ENCODE data around the gene TMEM51. TPM values are rescaled to one million over a fixed set of nuclear protein-coding genes. Genes with fewer than 3 reads are reported as not detected.

The TMEM51 gene
- total and polyA plus RNA-seq, 10 of the 15 experiments (the other 5 are each of a cell fraction or from before 2014, with no cell fraction given) = 0.55 to 4.8 (median 3.1) TPM

DNA sequence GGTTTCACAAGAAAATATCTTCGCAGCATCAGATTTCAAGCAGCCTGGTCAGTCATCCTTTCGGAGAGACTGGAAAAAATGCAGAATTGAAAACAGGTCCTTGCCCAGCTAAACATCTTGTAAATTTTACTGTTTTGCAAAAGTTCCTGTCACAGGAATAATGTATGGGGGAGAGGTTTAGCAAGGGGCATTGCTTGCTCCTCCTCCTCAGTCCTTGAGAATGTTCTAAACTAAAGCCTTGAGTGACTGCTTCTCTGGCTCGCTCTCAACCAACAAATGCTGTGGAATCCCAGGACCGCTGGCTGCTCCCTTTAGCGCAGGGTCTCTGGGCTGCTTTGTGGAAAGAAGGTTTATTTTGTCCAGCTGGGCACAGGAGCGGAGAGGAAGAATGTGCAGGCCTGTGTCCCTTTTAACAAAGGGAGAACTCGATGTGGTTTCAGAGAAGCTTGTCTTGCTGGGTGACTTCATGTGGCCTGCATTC lies 59.8 kb downstream of the TMEM51 start:
- BruUV-seq (replicated peaks) = no TSS peak
- TF ChIP-seq ATF7 (IDR thresholded peaks at IDR 0.05; ENCODE audit: low read depth) (no peak), NR2F1 (conservative IDR thresholded peaks at IDR 0.05) (no peak), POLR2AphosphoS2 (IDR thresholded peaks at IDR 0.05; ENCODE audit: low read depth, low read length) (no peak), MXI1 (IDR thresholded peaks at IDR 0.05; ENCODE audit: low read depth, low read length) (no peak), CEBPB (IDR thresholded peaks at IDR 0.05; ENCODE audit: borderline replicate concordance in 1 of 2, low read depth in 2 of 2, low read length in 2 of 2) (no peak), SMC3 (IDR thresholded peaks at IDR 0.05; ENCODE audit: borderline replicate concordance, low read length) (no peak), RCOR1 (conservative IDR thresholded peaks at IDR 0.05; ENCODE audit: low read depth, low read length) (no peak), SMARCA5 (IDR thresholded peaks at IDR 0.05) (no peak)
- TF ChIP-seq, protein P1, sequence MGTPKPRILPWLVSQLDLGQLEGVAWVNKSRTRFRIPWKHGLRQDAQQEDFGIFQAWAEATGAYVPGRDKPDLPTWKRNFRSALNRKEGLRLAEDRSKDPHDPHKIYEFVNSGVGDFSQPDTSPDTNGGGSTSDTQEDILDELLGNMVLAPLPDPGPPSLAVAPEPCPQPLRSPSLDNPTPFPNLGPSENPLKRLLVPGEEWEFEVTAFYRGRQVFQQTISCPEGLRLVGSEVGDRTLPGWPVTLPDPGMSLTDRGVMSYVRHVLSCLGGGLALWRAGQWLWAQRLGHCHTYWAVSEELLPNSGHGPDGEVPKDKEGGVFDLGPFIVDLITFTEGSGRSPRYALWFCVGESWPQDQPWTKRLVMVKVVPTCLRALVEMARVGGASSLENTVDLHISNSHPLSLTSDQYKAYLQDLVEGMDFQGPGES (IDR thresholded peaks at IDR 0.05) = no peak
- TF ChIP-seq, protein P2, sequence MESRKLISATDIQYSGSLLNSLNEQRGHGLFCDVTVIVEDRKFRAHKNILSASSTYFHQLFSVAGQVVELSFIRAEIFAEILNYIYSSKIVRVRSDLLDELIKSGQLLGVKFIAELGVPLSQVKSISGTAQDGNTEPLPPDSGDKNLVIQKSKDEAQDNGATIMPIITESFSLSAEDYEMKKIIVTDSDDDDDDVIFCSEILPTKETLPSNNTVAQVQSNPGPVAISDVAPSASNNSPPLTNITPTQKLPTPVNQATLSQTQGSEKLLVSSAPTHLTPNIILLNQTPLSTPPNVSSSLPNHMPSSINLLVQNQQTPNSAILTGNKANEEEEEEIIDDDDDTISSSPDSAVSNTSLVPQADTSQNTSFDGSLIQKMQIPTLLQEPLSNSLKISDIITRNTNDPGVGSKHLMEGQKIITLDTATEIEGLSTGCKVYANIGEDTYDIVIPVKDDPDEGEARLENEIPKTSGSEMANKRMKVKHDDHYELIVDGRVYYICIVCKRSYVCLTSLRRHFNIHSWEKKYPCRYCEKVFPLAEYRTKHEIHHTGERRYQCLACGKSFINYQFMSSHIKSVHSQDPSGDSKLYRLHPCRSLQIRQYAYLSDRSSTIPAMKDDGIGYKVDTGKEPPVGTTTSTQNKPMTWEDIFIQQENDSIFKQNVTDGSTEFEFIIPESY (IDR thresholded peaks at IDR 0.05) = no peak
- TF ChIP-seq, protein P3, sequence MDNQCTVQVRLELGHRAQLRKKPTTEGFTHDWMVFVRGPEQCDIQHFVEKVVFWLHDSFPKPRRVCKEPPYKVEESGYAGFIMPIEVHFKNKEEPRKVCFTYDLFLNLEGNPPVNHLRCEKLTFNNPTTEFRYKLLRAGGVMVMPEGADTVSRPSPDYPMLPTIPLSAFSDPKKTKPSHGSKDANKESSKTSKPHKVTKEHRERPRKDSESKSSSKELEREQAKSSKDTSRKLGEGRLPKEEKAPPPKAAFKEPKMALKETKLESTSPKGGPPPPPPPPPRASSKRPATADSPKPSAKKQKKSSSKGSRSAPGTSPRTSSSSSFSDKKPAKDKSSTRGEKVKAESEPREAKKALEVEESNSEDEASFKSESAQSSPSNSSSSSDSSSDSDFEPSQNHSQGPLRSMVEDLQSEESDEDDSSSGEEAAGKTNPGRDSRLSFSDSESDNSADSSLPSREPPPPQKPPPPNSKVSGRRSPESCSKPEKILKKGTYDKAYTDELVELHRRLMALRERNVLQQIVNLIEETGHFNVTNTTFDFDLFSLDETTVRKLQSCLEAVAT (IDR thresholded peaks at IDR 0.05) = no peak
- TF ChIP-seq, protein P4, sequence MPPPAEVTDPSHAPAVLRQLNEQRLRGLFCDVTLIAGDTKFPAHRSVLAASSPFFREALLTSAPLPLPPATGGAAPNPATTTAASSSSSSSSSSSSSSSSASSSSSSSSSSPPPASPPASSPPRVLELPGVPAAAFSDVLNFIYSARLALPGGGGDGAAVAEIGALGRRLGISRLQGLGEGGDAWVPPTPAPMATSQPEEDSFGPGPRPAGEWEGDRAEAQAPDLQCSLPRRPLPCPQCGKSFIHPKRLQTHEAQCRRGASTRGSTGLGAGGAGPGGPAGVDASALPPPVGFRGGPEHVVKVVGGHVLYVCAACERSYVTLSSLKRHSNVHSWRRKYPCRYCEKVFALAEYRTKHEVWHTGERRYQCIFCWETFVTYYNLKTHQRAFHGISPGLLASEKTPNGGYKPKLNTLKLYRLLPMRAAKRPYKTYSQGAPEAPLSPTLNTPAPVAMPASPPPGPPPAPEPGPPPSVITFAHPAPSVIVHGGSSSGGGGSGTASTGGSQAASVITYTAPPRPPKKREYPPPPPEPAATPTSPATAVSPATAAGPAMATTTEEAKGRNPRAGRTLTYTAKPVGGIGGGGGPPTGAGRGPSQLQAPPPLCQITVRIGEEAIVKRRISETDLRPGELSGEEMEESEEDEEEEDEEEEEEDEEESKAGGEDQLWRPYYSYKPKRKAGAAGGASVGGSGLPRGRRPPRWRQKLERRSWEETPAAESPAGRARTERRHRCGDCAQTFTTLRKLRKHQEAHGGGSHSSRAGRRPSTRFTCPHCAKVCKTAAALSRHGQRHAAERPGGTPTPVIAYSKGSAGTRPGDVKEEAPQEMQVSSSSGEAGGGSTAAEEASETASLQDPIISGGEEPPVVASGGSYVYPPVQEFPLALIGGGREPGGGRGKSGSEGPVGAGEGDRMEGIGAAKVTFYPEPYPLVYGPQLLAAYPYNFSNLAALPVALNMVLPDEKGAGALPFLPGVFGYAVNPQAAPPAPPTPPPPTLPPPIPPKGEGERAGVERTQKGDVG (CRISPR knock-in tag; IDR thresholded peaks at IDR 0.05) = no peak

More for the DNA sequence above, 59.8 kb downstream of the TMEM51 start:
- SMC1A ChIA-PET (ENCODE audit: uncharacterized antibody, unreplicated experiment) = interaction anchor here (1.3 kb wide), 1 partner anchor 59 kb away, joined by 5 read pairs; no protein-coding TSS in a partner anchor
- Histone ChIP-seq H3K36me3 (ENCODE audit: control insufficient read depth in 2 of 2, insufficient read depth in 2 of 2, low read length in 1 of 2) (no peaks in the 10 kb centered on the region; a peak in 2 of 4 replicates), H3K27ac (ENCODE audit: control insufficient read depth, insufficient read depth) (no peak overlapping the region), H3K9me3 (replicated peaks; ENCODE audit: control insufficient read depth, insufficient read depth, low read length) (no peaks in the 10 kb centered on the region; the same call in 2 of the 3 replicates), H3K4me3 (no peak overlapping the region), H3K9ac (ENCODE audit: control insufficient read depth, insufficient read depth, low read length) (no peak overlapping the region), H3K4me2 (ENCODE audit: control insufficient read depth, insufficient read depth) (no peak overlapping the region), H3K4me1 (ENCODE audit: control insufficient read depth, insufficient read depth, low read length) (no peaks in the 10 kb centered on the region), H2AFZ (ENCODE audit: control insufficient read depth, low read depth, low read length) (no peak overlapping the region), H4K20me1 (ENCODE audit: control insufficient read depth, insufficient read depth) (no peaks in the 10 kb centered on the region), H3K79me2 (ENCODE audit: control insufficient read depth, insufficient read depth, low read length) (no peaks in the 10 kb centered on the region), H3K27me3 (replicated peaks in 1 of 2; ENCODE audit: control insufficient read depth in 2 of 2, insufficient read depth in 2 of 2, low read length in 1 of 2) (no peaks in the 10 kb centered on the region)
- POLR2A ChIA-PET = no interaction called here
- intact Hi-C loops (cut with micrococcal nuclease; ENCODE audit: unreplicated experiment) (no loop called here), in situ Hi-C loops (cut with MboI) (no loop called here)
- no peak for FAIRE-seq
- CTCF ChIA-PET = interaction anchor here (0.6 kb wide), 1 partner anchor 86 kb away, joined by 3 read pairs; no protein-coding TSS in a partner anchor
- ATAC-seq = no peak
- DNase-seq (ENCODE audit: low read depth, low spot score) = no peak
- 39% methylated on average over 7 of the region's 7 CpGs for WGBS (ENCODE audit: insufficient coverage, insufficient replicate concordance, low lambda C conversion rate, missing lambda C conversion rate)
- RAD21 ChIA-PET (ENCODE audit: unreplicated experiment) = interaction anchor here (0.6 to 1.3 kb wide), 2 partner anchors 10 to 57 kb away, joined by 3 read pairs; no protein-coding TSS in a partner anchor

Data from GM12878 (cell line).